C4-2B (cell line): ENCODE measurements around the gene FAF1.

Source experiments
- H3K27ac ChIP-seq: fragments of 450-650 bp; 2 replicates; pipeline ENCODE4 v1.5.1; 2017
- ZFX ChIP-seq: fragments of 450-650 bp; IDR thresholded peaks from 2 replicates; pipeline ENCODE4 v1.6.1; 2017
- TF ChIP-seq, protein P1 (sequence below): fragments of 450-650 bp; conservative IDR thresholded peaks from 2 replicates; pipeline ENCODE4 v1.5.1; 2017; ENCODE audit warnings: mild to moderate bottlenecking

FAF1 gene

GRCh38 chr1:50562106-50562505 lies 398.0 kb downstream of the FAF1 start:
- no peak overlapping the region for H3K27ac ChIP-seq
- no peak for TF ChIP-seq ZFX
- TF ChIP-seq, protein P1, sequence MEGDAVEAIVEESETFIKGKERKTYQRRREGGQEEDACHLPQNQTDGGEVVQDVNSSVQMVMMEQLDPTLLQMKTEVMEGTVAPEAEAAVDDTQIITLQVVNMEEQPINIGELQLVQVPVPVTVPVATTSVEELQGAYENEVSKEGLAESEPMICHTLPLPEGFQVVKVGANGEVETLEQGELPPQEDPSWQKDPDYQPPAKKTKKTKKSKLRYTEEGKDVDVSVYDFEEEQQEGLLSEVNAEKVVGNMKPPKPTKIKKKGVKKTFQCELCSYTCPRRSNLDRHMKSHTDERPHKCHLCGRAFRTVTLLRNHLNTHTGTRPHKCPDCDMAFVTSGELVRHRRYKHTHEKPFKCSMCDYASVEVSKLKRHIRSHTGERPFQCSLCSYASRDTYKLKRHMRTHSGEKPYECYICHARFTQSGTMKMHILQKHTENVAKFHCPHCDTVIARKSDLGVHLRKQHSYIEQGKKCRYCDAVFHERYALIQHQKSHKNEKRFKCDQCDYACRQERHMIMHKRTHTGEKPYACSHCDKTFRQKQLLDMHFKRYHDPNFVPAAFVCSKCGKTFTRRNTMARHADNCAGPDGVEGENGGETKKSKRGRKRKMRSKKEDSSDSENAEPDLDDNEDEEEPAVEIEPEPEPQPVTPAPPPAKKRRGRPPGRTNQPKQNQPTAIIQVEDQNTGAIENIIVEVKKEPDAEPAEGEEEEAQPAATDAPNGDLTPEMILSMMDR, result no peak

DNA sequence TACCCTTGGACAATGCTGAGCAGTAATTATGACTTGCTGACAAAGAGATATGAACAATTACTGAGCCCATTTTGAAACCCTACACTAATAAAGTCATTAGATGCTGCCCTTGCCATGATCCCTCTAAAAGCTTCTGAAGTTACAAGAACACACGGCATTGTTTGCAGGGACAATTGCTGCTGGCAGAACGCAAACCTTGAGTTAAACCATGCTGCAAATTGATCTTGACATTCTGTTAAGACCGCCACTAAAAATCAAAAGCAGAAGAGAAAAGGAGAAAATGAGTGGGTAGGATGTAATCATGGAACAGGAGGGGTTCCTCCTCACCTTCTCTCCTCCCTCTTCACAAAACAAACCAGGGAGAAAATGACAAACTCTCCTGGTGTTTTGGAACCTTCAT lies 400.6 kb downstream of the FAF1 start:
- TF ChIP-seq ZFX, result no peak
- TF ChIP-seq, protein P1, result no peak
- H3K27ac ChIP-seq, result no peak overlapping the region

GRCh38 chr1:50553921-50554320 lies 406.1 kb downstream of the FAF1 start:
- H3K27ac ChIP-seq, result no peak overlapping the region
- TF ChIP-seq, protein P1, result no peak
- no peak for TF ChIP-seq ZFX

GRCh38 chr1:50548243-50548642 lies 411.8 kb downstream of the FAF1 start:
- H3K27ac ChIP-seq, result no peak overlapping the region
- no peak for TF ChIP-seq ZFX
- TF ChIP-seq, protein P1, result no peak

DNA sequence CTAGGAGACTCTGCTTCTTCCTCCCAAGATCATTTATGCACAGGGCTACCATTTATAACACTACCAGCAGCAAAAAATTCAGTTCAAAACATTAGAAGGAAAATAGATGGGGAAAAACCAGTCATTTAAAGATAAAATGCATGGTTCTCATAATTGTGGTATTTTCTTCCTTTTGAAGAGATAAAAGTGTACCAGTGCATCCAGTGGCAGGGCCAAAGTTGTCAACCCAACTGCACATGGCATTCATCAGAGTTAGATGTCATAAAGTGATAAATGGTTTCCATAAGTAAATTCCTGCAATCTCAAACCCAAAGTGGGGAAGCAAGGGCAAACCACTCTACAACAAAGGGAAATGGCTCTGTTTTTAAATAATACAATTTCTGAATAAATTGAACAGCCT lies 417.7 kb downstream of the FAF1 start:
- TF ChIP-seq, protein P1, result no peak
- TF ChIP-seq ZFX, result no peak

GRCh38 chr1:50538476-50538875 lies 421.6 kb downstream of the FAF1 start:
- no peak overlapping the region for H3K27ac ChIP-seq
- TF ChIP-seq, protein P1, result no peak
- TF ChIP-seq ZFX, result no peak

More for the DNA sequence above, 417.7 kb downstream of the FAF1 start:
- H3K27ac ChIP-seq, result no peak overlapping the region

DNA sequence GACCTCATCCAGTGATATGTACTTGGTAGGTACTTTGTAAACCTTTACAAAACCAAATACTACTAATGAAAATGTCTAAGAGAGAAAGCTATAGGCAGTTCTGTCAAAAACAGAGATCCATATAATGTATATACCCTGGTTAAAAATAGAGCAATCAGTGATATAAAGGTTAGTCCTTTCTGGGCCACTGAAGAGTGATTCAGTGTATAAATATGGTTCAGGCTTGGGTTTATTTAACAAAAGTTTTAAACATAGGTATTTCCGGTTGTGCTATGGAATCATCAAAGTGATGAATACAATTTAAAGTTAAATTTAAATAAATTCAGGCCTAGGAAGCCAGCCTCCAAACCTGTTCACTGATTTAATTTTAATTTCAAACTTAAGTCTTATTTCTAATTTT lies 428.5 kb downstream of the FAF1 start:
- H3K27ac ChIP-seq, result no peak overlapping the region
- TF ChIP-seq, protein P1, result no peak
- TF ChIP-seq ZFX, result no peak
